Measurements from ENCODE around the gene TMTC1.
A peak's percentile ranks its signal among the peaks of the same experiment; 100 is the strongest.
"Not testable (repeated sequence)": the region's sequence is repeated elsewhere in the genome, so short reads cannot be mapped to it uniquely, and the experiment has no call there.

The TMTC1 gene

DNA sequence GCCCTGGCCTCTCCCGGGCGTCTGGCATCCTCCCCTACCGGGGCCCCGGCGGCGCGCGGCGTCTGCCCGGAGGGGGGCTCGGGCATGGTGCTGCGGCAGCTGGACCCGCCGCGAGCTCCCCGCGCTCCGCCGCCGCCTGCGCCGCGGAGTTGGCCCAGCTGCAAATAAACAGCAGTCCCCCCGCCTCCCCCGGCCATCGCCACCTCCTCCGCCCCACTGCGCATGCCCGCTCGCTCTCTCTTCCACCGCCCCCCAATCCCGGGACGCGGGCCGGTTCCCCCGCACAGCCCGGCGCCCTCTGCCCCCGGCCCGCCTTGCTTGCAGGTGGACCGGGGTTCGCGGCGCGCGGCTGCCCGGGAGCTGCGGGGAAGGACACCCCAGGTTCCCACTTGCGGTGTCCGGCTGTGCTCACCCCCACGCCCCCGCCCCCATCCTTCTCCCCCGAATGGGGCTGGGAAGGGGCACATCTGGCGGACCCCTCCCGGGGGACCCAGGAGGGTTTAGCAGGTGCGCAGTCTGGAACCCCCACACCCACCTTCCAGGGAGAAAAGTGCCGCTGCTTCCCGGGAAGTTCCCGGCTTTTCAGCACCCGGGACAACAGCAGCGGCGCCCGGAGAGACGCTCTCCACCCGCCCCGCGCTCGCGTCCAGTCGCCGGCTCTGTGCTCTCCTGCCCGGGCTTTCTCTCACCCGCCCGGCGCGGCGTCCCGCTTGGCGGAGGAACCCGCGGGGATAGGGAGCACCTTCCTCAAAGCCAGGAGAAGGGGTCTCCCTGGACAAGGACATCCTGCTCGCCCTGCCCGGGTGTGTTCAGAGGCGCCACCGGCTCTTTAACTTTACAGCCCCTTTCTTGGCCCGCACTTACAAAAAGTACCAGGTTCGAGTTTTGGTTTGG is at the start of gene TMTC1:
Gene TMTC1 (minus strand): TSS at position 170 of the 894 bp plus-strand sequence. CDS start 191 bp downstream, outside the sequence.
- DNase-seq, result peak; percentile 23

DNA sequence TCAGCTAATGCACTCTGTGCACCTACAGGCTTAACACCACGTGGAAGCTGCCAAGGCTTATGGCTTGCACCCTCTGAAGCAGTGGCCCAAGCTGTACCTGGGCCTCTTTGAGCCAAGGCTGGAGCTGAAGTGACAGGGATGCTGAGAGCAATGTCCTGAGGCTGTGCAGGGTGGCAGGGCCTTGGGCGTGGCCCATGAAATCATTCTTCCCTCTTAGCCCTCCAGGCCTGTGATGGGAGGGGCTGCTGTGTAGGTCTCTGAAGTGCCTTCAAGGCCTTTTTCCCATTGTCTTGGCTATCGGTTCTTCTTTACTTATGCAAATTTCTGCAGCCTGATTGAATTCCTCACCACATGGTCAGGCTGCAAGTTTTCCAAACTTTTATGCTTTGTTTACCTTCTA is 47.4 kb upstream of the TMTC1 start:
- no peak for DNase-seq

DNA sequence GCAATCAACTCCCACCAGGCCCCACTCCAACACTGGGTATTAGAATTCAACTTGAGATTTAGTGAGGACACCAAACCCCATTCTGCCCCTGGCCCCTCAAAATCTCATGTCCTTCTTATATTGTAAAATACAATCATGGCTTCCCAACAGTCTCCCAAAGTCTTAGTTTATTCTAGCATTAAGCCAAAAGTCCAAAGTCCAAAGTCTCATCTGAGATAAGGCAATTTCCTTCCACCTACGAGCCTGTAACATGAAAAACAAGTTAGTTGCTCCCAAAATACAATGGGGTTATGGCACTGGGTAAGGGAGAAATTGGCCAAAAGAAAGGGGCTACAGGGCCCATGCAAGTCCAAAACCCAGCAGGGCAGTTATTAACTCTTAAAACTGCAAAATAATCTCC is 46.6 kb upstream of the TMTC1 start:
- DNase-seq, result no peak

DNA sequence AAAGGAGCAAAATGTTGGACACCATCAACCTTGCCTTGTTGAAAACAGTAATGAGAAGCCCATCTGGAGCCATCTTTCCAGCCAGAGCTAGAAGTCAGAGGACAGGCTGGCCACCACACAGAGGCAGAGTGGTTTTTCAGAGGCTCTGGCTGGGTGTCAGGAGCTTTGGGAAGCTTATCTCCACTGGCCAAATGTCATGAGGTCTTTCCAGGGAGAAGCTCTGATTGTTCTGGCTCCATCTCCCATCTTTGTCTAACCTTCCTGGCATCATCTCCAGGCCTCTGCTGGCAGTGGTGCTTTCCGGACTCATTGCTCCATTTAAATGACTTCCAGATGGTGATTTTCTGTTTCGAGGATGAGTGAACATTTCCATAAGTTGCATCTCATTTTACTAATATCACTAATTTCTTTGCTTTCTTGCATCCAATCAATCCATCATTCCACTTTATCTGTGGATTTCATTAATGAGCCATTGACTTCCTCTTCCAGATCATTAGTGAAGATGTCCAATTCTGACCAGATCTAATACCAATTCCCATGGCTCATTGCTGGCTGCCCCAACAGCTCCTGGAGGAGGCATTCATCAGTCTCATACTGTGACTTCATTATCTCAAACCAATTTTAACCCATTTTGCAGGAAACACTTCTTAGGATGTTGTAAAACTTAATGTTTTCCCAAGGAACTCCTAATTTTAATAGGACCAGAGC is 35.3 kb upstream of the TMTC1 start:
- DNase-seq, result no peak

DNA sequence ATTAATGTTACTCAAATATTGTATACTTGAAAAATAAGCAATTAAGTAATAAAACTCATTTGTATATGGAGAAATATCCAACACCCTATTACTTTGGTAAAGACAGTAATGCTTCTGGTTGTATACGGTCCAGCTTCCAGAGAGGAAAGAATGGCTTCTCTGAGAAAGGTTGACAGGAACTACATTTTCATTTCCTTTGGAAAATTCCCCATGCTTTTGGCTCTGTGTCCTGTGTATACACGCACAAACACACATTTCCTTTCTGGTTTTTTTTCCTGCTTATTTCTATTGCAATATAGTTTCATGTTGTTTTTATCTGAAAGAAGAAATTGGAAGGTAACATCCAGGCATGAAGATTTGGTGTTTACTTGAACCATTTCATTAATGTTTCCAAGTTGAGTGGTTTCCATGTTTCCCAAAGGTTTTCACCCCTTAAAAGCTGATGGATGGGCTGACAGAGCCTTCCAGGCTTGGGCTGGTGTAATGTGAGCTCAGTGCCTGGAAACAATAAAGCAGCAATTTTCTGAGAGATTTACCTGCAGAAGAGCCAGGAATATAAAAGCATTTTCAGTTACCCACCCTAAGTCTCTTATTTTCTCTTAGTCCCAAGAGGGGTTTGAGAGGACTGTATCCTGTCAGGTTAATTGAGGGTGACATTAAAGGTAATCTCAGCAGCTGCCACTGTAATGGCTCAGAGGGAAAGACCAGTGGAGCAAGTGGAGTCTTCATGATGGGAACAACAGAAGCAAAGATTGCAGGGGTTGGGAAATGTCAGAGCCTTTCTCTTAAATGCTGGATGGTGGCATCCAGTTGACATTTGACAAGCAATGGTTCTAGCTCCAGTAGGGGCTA is 33.4 kb upstream of the TMTC1 start:
- DNase-seq, result no peak

DNA sequence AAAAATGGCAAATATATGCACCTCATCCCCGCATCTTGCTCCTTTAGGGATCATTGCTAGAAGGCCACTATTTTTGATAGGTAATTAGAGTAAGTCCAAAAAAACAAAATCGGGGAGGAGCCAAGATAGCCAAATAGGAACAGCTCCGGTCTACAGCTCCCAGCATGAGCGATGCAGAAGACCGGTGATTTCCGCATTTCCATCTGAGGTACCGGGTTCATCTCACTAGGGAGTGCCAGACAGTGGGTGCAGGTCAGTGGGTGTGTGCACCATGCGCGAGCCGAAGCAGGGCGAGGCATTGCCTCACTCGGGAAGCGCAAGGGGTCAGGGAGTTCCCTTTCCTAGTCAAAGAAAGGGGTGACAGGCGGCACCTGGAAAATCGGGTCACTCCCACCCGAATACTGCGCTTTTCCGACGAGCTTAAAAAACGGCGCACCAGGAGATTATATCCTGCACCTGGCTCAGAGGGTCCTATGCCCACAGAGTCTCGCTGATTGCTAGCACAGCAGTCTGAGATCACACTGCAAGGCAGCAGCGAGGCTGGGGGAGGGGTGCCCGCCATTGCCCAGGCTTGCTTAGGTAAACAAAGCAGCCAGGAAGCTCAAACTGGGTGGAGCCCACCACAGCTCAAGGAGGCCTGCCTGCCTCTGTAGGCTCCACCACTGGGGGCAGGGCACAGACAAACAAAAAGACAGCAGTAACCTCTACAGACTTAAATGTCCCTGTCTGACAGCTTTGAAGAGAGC is 26.0 kb upstream of the TMTC1 start:
- DNase-seq, result not testable (repeated sequence)

DNA sequence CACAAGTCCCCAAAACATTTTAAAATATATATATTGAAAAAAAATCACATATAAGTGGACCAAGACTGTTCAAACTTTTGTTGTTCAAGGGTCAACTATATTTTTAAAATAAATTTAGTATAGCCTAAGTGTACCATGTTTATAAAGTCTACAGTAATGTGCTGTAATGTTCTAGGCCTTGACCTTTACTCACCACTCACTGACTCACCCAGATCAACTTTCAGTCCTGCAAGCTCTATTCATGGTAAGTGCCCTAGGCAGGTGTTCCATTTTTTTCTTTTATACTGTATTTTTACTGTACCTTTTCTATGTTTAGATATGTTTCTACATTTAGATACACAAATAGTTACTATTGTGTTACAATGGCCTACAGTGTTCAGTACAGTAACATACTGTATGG is 23.4 kb upstream of the TMTC1 start:
- DNase-seq, result no peak

DNA sequence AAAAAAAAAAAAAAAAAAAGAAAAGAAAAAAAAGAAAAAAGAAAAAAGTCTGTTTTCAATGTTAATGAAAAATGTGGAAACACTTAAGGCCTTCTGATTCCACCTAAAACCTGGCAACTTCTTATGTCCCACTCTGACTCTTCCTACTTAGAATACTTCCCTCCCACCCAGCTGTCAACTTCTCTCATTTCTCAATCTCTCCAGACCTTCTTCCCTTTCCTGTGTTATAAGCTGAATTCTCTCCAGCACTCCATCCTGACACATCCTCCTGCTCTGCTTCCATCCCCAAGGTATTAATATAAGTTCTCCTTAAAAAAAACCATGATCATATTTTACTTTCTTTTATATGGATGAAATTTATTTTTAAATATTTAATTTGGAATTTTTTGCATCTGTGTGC is 20.3 kb upstream of the TMTC1 start:
- DNase-seq, result no peak

DNA sequence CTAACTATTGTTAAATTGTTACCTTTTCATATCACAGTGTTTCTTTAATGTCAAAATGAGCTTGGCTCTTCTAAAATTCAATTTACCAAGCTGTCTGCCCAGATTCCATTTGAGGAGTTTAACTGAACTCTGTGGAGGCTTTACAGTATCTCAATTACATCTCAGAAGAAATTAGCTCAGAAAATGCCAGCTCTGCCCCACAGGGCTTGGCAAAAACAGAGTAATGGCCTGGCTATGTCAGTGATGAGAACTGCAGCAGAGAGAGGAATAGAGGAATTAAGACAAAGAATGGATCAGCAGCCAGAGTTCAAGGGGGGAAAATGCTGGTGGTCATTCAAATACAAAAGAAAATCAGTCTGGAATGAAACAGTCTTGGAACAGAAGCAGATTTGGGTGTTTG is 15.8 kb upstream of the TMTC1 start:
- DNase-seq, result no peak

DNA sequence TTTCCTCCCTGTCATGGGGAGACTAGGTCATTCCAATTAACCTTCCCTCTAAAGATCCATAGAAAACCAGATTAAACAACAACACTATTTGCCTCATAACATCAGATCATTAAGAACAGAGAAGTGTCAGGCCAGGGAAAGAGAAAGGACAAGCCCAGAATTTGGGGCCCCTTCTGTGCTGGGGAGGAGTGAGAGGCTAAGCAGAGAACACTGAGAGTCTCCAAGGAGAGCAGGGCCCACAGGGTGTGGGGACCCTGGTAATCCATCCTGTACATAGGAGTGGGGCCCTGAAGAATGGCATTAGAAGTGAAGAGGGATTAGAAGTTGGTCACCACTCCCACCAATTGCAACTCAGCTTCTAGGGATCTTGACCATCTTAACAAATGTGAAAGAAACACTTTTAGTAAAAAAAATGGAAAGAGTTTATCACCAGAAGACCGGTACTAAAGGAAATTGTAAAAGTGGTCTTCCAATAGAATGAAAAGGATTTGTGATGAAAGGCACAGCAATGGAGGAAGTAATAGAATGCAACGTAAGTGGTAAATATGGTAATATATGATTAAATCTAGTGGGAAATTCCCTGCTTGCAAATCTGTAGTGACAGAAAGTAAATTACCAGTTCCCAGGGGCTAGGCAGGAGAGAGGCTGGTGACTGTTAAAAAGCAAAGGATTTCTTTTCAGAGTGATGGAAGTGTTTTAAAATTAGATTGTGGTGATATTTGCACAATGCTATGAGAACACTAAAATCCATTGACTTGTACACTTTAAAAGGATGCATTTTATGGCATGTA is 14.0 kb upstream of the TMTC1 start:
- no peak for DNase-seq

DNA sequence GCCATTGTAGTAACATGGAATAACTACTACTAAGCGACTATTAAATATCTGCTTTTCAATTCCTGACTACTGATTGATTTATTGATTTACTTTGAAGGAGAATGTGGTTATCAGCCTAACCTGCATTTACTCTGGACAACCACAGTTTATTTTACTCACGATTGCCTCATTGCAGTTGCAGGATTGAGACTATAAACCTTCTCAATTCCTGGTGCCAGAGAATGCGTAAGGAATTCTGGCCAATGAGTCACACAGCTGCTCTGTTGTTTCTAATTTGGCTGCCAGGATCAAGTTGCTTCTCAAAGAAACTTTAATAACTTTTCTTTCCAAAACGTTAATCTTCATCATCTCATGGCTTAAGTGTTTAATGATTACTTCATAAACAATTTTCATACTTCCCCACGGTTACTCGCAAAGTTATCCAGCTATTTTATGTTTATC is 13.1 kb upstream of the TMTC1 start:
- DNase-seq, result no peak

DNA sequence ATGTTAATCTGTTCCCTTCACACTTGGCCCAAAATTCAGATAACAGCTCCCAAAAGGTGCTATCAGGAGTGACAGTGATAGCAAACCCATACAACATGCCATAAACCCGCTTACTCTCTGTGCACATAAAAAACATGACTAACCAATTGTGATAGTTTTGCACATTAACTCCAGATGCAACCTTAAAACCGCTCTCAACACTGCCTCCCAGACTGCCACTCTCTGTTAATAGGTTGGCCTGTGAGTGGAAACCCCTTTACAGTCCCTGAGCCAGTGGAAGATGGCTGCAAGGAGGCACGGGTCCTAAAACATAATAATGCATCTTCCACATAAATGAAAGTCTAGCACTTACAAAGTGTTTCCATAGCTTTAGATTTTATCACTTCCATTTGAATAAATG is 12.0 kb upstream of the TMTC1 start:
- no peak for DNase-seq

DNA sequence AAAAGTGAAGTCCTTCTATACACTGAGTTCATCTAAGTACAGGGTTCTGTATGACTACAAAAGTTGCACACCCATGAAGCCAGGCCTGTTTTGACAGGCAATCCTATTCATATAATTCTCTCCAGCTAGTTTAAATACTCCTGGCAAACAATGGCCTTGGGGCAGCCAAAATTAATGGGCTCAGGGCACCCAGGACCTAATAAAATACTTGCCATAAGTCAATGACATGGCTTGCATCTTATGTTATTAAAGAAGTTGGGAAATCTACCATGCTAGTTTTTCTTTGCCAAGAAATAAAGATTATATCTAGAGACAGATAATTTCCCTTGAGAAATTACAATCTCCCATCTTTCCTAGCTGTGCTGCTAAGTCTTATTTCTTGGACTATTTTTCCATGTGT is 11.1 kb upstream of the TMTC1 start:
- DNase-seq, result no peak

DNA sequence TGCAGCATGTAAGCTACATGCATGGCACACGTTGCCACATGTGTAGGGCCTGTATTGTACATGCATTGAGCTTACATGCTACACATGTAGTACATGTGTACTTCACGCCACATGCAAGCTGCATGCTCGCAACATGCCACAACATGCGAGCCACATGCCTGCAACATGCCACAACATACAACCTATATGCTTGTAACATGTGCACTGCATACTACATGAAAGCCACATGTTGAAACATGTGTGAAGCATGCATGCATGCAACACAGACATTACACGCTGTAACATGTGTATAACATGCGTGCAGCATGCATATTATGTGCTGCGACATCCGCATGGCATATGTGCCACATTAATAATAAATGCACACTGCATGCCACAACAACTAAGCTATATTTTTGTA is 9.1 kb upstream of the TMTC1 start:
- DNase-seq, result no peak

DNA sequence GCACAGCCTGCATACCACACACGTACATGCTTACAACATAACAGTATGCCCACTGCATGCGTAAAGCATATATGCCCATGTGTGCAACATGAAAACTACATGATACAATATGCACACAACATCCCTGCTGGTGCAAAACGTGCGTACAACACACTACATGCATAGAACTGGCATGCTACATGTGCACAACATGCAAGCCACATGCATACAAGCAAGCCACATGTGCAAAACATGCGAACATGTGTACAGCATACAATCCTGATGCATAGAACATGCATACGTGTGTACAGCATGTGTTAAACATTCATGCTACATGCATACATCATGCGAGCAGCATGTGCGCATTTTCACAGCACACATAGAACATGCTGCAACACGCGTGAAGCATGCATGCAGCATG is 8.4 kb upstream of the TMTC1 start:
- no peak for DNase-seq

DNA sequence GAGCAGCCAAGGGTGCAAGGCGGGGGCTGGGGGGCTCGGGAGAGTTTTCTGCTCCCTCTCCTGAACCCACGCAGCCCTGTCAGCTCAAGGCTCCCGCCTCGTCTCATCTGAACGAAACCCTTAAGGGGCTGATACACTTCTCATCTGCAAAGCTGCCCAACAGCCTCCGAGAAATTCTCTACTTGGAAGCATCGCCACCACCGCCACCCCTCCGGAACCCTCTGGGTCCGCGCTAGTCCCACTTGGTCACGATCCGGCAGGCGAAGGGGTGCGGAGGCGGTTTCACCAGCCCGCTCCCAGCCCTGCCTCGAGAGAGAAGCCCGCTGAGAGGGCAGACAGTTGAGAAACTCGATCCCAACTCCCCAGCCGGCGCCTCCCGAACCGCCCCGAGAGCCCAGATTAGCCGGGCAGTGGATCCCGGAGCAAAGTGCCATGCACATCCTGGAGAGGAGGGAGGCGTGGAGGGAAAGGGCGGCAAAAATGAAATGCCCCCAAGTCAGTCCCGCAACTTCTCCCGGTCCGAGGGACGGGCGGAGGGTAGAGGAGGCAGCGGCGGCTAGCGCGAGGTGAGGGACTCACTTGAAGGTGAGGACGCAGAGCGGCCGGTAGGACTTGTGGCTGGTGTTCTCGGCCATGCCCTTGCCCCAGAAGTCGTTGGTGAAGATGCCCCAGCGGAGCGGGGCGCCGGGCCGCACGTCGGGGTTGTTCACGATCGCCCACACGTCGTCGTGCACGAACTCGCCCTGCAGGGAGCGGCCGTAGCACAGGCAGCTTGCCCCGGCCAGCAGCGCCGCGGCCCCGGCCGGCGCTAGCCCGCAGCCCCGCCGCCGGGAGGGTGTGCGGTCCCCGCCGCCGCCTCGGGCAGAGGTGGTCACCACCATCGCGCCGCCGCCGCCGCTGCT is 620 bp downstream of the TMTC1 start:
- DNase-seq, result no peak

DNA sequence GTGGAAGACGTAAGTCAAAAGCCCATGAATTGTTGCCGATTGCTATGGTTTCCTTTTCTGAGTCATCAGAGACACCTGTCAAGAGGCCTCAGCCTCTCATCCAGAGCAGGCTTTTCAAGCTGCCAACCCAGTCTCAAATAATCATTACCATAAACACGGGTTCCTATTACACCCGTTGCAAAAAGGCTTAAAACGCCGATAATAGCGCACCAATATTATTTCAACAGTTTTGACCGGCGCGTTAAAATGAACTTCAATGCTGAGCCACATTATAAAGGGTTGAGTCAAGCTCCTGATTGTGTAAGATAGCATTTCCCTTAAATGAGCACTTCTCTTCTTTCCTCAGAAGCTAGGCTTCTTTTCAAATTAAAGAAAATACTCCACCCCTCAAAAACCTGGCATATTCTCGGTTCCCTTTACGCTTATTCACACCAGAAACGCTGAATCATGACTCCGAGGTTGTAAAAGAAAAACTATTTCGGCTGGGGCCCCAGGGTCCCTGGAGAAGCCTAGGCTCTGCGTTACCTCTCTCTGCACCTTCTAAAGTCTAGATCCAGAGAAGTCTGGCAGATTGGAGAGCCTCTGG is 1.4 kb downstream of the TMTC1 start:
- DNase-seq, result peak; percentile 27

DNA sequence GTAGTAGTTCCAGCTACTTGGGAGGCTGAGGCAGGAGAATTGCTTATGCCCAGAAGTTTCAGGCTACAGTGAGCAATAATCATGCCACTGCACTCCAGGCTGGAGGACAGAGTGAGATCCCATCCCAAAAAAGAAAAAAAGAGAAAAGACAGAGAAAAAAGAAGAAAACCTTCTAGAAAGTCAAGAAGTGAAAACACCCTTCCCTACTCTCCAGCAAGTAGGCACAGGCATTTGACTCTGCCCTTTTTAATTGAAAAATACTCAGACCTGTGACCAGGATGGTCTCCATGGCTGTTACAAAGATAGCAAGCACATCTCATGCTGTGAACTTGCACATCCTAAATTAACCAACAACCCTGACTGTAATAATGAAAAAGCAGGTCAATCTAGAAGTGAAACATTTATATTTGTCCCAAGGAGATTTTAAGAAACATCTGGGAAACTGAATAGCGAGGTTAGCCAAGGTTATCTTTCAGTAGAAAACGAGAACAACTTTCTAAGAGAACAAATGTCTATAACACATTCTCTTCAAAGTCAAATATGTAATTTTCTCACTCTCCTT is 2.0 kb downstream of the TMTC1 start:
- no peak for DNase-seq

DNA sequence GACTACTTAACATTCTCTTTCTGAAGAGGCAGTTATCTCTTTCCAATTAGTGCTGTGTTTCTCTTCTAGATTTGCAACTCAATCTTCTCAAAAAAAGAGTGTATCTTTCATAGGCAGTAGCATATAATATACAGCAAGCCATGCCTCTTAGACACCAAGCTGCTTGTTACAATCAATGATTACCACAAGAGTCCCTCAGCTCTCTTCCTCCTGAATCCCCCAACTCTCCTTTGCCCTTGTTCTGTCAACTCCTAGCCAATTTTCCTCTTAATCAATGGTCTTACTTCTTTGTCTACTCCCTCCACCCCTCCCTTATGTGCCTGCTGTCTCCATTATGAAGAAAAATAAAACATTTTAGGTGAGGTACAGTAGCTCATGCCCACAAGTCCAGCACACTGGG is 2.6 kb downstream of the TMTC1 start:
- no peak for DNase-seq

DNA sequence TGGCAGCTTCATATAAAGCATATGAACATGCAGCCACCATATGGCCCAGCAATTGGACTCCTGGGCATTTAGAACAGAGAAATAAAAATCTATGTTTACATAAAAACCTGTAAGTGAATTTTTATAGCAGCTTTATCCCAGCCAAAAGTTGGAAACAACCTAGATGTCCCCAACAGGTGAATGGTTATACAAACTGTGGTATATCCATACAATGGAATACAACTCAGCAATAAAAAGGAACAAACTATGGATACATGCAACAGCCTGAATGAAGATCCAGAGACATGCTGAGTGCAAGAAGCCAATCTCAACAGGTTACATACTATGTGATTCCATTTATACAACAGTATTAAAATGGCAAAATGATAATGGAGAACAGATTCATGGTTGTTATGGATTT is 3.7 kb downstream of the TMTC1 start:
- no peak for DNase-seq

All from NCI-H510A treated with DMSO at 0.1 percent for 48 hours (cell line).